Memory B cell (primary cell): ENCODE results near the gene PSMC2.

Experiments used
- ATAC-seq: fragments of 150-1000 bp; cut with Tn5 transposase; 2 replicates; pipeline ENCODE4 v1.10.0; 2021; ENCODE audit warnings: low read depth, mild to moderate bottlenecking, moderate library complexity
- DNase-seq, 2 donors: peaks; one replicate each; pipeline ENCODE4 v3.0.0; 2022; ENCODE audit warnings: low spot score in 2 of 2
- H3K27ac Mint-ChIP-seq: one replicate; pipeline ENCODE4 v1.8.0; 2022; ENCODE audit warnings: mild to moderate bottlenecking, moderate library complexity, mixed read lengths
- H3K27me3 Mint-ChIP-seq: one replicate; pipeline ENCODE4 v1.8.0; 2022; ENCODE audit warnings: mixed read lengths
- H3K36me3 Mint-ChIP-seq: one replicate; pipeline ENCODE4 v1.8.0; 2022; ENCODE audit warnings: mild to moderate bottlenecking, mixed read lengths
- H3K4me1 Mint-ChIP-seq: one replicate; pipeline ENCODE4 v1.8.0; 2022; ENCODE audit warnings: mixed read lengths
- H3K4me3 Mint-ChIP-seq: one replicate; pipeline ENCODE4 v1.8.0; 2022; ENCODE audit warnings: mild to moderate bottlenecking, moderate library complexity, mixed read lengths
- H3K9me3 Mint-ChIP-seq: one replicate; pipeline ENCODE4 v1.8.0; 2022; ENCODE audit warnings: mixed read lengths

PSMC2 gene

DNA sequence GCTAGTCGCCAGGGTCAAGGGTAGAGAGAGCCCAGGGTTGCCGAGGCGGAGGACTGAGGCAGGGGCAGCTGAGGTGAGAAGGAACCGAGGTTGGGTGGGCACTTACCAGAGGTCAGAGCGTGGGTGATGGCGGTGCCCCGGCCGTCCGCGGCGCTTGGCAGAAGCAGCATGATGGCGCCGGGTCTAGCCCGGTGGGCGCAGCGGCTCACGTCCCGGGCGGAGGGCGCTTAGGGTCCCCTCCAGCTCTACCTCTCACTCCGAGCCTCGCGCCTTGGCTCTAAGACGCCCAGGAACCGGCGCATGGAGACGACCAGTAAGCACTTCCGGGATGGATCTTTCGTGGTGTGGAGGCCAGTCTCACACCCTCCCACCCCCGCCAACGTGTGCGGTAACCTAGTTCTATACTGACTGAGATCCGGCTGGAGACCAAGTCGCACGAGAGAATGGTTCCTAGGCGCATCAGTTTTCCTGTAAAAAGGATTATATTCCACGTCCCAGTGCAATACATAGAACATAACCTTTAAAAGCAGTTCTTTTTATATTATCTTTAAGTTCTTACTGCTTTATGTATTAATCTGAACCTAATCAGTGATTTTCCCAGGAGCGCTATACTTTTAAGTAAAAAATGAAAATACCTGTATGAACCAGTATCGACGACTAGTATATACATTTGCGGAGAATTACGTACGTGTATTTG lies 2.8 kb upstream of the PSMC2 start, which contains the start of gene DNAJC2:
TSS of gene DNAJC2 (minus strand) at position 315 of the 697 bp plus-strand sequence. CDS start at position 170, 145 bp downstream.
- H3K36me3 Mint-ChIP-seq = peaks cover 16% of the 10 kb centered on the region
- no peaks in the 10 kb centered on the region for H3K9me3 Mint-ChIP-seq
- peak; percentile 72 to 74 for DNase-seq
- peak within 1 kb of the TSS; percentile 99 for H3K27ac Mint-ChIP-seq
- H3K4me1 Mint-ChIP-seq = peaks cover 24% of the 10 kb centered on the region
- peak within 1 kb of the TSS; percentile 99 for H3K4me3 Mint-ChIP-seq
- peak; percentile 82 for ATAC-seq
- H3K27me3 Mint-ChIP-seq = no peaks in the 10 kb centered on the region

- ATAC-seq (no peak), DNase-seq (no peak)
- Mint-ChIP-seq H3K27ac (no peak overlapping the region), H3K4me1 (peaks cover 23% of the 10 kb centered on the region), H3K27me3 (no peaks in the 10 kb centered on the region), H3K4me3 (no peak overlapping the region), H3K9me3 (no peaks in the 10 kb centered on the region), H3K36me3 (peaks cover 8% of the 10 kb centered on the region)
Observed at GRCh38 chr7:103346396-103346795, 1.0 kb upstream of the PSMC2 start.

DNA sequence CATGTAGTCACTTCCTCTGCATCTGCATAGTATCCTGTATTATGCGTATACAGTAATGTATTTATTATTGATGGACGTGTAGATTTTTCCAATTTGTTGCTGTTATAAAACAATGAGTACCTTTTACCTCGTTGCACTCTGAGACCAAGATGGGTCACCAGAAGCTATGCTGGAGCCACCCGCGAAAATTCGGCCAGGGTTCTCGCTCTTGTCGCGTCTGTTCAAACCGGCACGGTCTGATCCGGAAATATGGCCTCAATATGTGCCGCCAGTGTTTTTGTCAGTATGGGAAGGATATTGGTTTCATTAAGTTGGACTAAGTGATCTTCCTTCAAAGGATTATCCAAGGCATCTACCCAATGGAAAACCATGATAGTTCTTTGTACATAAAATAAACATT lies 1.0 kb downstream of the PSMC2 start:
- Mint-ChIP-seq H3K36me3 (peaks cover 9% of the 10 kb centered on the region), H3K27me3 (no peaks in the 10 kb centered on the region), H3K4me3 (peak overlapping the region; percentile 93), H3K27ac (peak overlapping the region; percentile 91), H3K4me1 (peaks cover 30% of the 10 kb centered on the region), H3K9me3 (no peaks in the 10 kb centered on the region)
- ATAC-seq (no peak), DNase-seq (no peak)

- Mint-ChIP-seq H3K4me3 (peak overlapping the region; percentile 40), H3K36me3 (peaks cover 9% of the 10 kb centered on the region), H3K9me3 (no peaks in the 10 kb centered on the region), H3K4me1 (peaks cover 28% of the 10 kb centered on the region), H3K27me3 (no peaks in the 10 kb centered on the region), H3K27ac (peak overlapping the region; percentile 91)
- ATAC-seq (no peak), DNase-seq (no peak)
Observed at GRCh38 chr7:103348959-103349358, 1.5 kb downstream of the PSMC2 start.

GRCh38 chr7:103349805-103350204 lies 2.4 kb downstream of the PSMC2 start:
- H3K4me3 Mint-ChIP-seq = peak overlapping the region; percentile 75
- H3K27ac Mint-ChIP-seq = peak overlapping the region; percentile 28
- no peak for ATAC-seq
- DNase-seq = no peak
- H3K9me3 Mint-ChIP-seq = no peaks in the 10 kb centered on the region
- peaks cover 9% of the 10 kb centered on the region for H3K36me3 Mint-ChIP-seq
- H3K27me3 Mint-ChIP-seq = no peaks in the 10 kb centered on the region
- peaks cover 25% of the 10 kb centered on the region for H3K4me1 Mint-ChIP-seq

GRCh38 chr7:103369432-103369831 lies 22.0 kb downstream of the PSMC2 start:
- Mint-ChIP-seq H3K4me1 (no peaks in the 10 kb centered on the region), H3K36me3 (peaks cover 17% of the 10 kb centered on the region), H3K27me3 (no peaks in the 10 kb centered on the region), H3K9me3 (no peaks in the 10 kb centered on the region), H3K4me3 (no peak overlapping the region), H3K27ac (no peak overlapping the region)
- no peak for DNase-seq
- ATAC-seq = no peak

DNA sequence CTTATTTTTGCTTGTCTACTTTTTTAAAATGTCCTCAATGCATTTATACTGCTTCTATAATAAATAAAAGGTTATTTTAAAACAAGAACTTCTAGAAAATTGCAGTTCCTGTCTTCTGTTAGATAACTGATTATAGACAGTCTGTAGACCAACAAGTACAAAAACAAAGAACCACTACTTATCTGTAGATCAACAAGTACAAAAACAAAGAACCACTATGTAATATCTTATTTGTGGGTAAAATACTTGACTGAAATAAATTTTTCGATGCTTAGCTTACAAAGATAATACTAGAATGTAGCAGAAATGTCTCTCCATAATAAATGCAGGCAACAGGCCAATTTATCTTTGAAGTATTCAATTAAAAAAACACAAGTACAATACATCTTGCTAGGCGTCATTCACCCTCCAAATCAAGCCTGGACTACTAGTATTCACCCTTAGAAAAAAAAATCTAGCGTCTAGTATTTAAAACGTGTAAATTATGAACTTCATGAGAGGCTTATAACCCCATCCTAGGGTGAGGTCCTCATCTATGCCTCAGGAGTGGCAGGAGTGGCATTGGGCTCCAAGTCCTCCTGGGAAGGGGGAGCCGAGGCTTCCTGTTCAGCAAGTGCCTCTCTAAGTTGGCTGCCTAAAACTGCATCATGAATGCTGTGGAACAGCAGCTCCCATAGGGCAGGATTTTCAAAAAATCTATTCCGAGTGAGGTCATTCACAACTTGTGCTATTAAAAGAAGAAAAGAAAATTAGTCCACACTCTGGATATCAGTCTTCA lies 26.6 kb downstream of the PSMC2 start:
- Mint-ChIP-seq H3K27me3 (peaks cover 2% of the 10 kb centered on the region), H3K27ac (no peak overlapping the region), H3K36me3 (peaks cover 4% of the 10 kb centered on the region), H3K4me3 (no peak overlapping the region), H3K9me3 (no peaks in the 10 kb centered on the region), H3K4me1 (no peaks in the 10 kb centered on the region)
- ATAC-seq (no peak), DNase-seq (no peak)

DNA sequence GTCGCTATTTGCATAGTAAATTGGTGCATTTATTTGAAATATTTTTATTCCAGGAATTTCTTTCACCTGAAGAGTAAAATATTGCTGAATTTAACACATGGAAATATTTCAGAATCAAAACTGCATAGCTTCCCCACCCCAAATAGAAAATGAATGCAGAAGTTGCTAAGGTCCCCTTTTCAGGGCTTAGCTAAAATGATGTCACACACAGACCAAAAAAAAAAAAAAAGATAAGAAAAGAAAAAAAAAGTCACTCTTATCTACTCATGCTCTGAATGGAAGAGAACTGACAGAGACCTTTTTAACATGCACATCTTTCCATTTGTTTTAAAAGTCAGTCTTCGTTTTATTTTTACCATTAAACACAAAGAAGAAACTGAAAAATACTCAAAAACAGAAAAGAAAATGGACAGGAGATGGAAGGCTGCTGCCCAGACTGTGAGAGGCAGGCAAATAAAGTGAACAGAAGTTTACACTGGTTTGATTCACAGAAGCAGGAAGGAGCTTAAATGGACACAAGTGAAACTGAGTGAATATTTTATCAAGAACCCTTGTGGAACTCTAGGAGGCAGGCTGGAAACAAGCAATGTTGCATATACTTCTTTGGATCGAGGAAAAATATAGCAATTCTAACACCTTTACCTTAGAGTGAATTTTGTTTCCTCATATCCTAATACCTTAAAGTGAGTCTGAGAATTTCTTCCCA lies 32.0 kb downstream of the PSMC2 start:
- Mint-ChIP-seq H3K4me1 (no peaks in the 10 kb centered on the region), H3K27ac (no peak overlapping the region), H3K4me3 (no peak overlapping the region), H3K36me3 (no peaks in the 10 kb centered on the region), H3K27me3 (peaks cover 2% of the 10 kb centered on the region), H3K9me3 (no peaks in the 10 kb centered on the region)
- ATAC-seq (peak; percentile 68), DNase-seq (no peak)

DNA sequence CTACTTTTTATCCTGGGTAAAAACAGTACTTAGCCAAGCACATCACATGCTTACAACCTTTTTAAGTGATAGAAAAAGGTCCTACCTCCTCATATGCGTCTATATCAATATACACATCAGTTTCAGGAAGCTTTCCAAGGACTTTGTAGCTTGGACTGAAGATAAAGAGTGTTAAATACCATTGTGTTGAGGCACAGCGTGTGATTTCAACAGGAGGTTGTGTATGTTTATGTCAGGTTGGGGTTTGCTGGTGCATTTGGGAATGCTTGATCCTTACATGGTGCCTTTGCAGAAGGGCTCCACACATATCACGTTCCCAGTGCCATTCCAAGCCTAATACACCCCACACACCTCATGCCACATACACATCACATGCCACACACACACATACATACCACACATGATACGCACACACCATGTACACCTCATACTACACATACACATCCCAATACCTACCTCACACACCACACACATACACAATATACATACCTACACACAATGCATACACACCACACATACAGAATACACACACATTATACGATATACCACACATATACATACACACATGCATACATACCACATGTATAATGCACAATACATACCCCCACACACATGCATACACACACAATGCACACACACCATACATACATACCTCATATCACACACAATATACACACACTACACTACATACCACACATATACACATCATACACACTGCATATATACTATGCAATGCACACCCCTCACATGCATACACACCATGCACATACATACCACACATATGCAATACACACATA lies 33.1 kb downstream of the PSMC2 start:
- H3K36me3 Mint-ChIP-seq = no peaks in the 10 kb centered on the region
- no peaks in the 10 kb centered on the region for H3K9me3 Mint-ChIP-seq
- H3K4me1 Mint-ChIP-seq = no peaks in the 10 kb centered on the region
- DNase-seq (no peak), ATAC-seq (no peak)
- peaks cover 2% of the 10 kb centered on the region for H3K27me3 Mint-ChIP-seq
- no peak overlapping the region for H3K4me3 Mint-ChIP-seq
- no peak overlapping the region for H3K27ac Mint-ChIP-seq

- Mint-ChIP-seq H3K4me3 (no peak overlapping the region), H3K36me3 (no peaks in the 10 kb centered on the region), H3K4me1 (no peaks in the 10 kb centered on the region), H3K9me3 (no peaks in the 10 kb centered on the region), H3K27ac (no peak overlapping the region), H3K27me3 (peaks cover 2% of the 10 kb centered on the region)
- DNase-seq (no peak), ATAC-seq (no peak)
Observed at GRCh38 chr7:103381280-103382031, 34.0 kb downstream of the PSMC2 start.

GRCh38 chr7:103382032-103382402 lies 34.6 kb downstream of the PSMC2 start:
- H3K9me3 Mint-ChIP-seq = no peaks in the 10 kb centered on the region
- H3K36me3 Mint-ChIP-seq = no peaks in the 10 kb centered on the region
- H3K4me1 Mint-ChIP-seq = no peaks in the 10 kb centered on the region
- no peak for DNase-seq
- H3K27ac Mint-ChIP-seq = no peak overlapping the region
- no peak overlapping the region for H3K4me3 Mint-ChIP-seq
- H3K27me3 Mint-ChIP-seq = peaks cover 2% of the 10 kb centered on the region
- no peak for ATAC-seq

DNA sequence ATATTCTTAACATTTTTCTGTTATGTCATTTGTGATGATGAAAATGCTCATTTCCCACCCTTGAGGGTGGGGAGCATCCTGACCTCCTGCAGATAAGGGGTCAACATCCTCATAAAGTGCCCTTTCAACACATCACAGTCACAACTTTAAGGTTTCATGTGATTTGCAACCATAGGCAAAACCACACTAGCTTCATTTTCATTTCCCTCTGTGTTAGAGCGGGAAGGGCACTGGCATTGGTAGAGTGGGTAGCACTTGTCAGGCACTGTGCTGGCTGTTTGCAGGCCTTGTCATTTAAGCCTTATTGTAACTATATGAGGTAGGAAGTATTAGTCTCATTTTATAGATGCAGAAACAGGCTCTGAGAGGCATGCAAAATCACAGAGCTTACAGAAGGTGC lies 39.8 kb downstream of the PSMC2 start:
- Mint-ChIP-seq H3K36me3 (no peaks in the 10 kb centered on the region), H3K27ac (no peak overlapping the region), H3K4me1 (no peaks in the 10 kb centered on the region), H3K4me3 (no peak overlapping the region), H3K27me3 (peaks cover 2% of the 10 kb centered on the region), H3K9me3 (no peaks in the 10 kb centered on the region)
- no peak for DNase-seq
- ATAC-seq = no peak

DNA sequence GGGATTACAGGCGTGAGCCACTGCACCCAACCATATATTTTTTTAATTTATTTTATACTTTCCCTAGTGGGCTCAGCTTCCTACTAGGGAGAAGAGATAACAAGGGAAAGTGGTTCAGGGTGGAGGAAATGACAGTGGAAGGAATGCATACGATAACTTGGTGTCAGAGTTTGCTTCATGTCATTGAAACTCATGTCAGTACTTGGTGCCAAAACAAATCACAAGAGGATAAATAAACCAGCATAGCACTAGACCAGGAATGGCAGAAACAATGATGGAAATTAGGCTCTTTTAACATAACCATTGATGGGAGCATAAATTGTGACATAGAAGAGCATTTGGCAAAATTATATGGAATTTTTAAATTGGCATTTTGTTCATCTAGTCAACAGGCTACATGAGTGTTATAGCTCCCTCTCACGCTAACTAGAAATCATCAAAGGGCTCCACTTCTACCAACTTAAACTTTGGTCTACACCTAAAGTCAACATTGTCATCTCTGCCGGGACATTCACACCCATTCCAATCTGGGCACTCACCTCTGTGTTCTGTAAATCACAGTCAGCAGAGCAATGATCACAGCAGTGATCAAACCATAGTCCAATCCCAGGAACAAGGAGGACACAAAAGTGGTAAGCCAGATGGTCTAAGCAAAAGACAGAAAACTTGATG lies 41.2 kb downstream of the PSMC2 start:
- H3K9me3 Mint-ChIP-seq = no peaks in the 10 kb centered on the region
- no peak overlapping the region for H3K4me3 Mint-ChIP-seq
- no peak for ATAC-seq
- no peaks in the 10 kb centered on the region for H3K4me1 Mint-ChIP-seq
- no peak overlapping the region for H3K27ac Mint-ChIP-seq
- no peaks in the 10 kb centered on the region for H3K36me3 Mint-ChIP-seq
- no peak for DNase-seq
- H3K27me3 Mint-ChIP-seq = peaks cover 2% of the 10 kb centered on the region
